Measurements from ENCODE around the gene RDH13. TPM values are rescaled to one million over a fixed set of nuclear protein-coding genes. Genes with fewer than 3 reads are reported as not detected.

The RDH13 gene
- total RNA-seq, 1 experiment from 2014 or later, result 80.4 TPM

DNA sequence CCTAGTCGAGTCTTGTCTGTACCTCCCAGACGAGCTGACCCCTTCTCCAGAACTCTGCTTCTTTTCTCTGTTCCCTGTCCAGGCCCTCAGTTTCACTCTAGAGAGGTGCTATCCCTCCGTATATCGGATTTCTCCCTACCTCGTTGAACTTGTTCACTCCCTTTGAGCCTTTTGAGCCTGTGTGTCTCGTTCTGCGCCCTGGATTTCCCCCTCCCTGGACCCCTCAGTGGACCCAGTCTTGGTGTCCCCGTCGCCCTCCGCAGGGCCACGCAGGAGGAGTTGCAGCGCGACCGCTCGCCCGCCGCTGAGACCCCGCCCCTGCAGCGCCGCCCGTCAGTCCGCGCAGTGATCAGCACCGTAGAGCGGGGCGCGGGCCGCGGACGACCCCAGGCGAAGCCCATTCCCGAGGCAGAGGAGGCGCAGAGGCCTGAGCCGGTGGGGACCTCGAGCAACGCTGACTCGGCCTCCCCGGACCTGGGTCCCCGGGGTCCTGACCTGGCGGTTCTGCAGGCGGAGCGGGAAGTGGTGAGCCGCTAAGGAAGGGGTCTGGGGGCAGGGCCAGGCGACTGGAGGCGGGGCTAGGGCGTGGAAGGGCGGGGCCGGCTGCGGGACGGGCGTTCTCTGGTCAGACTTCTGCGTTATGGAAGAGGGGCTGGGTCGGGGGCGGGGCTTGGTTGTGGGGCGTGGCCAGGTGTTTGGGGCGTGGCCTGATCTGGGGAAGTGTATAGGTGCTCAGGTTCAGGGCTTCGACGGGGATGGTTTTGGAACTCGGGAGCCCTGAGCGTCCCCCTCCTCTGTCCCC is 18.2 kb upstream of the RDH13 start:
- peaks cover 11% of the 10 kb centered on the region; the same call in 1 of the 2 replicates for H3K79me2 ChIP-seq (ENCODE audit: low read length)
- CTCF ChIA-PET, result interaction anchor here (0.5 kb wide), 1 partner anchor 423 kb away, joined by 4 read pairs; no protein-coding TSS in a partner anchor
- no peaks in the 10 kb centered on the region for H3K9me3 ChIP-seq (ENCODE audit: low read length)
- H3K9ac ChIP-seq (ENCODE audit: low read length), result no peak overlapping the region
- intact Hi-C loops (cut with micrococcal nuclease), result no loop called here
- no peak for ATAC-seq
- no peak overlapping the region for H3K27ac ChIP-seq (ENCODE audit: low read length)
- no peak for DNase-seq
- no peak overlapping the region for H3K4me2 ChIP-seq (ENCODE audit: low read length)
- H3K36me3 ChIP-seq (ENCODE audit: low read depth, low read length), result peaks cover 6% of the 10 kb centered on the region
- H3K9me2 ChIP-seq (replicated peaks; ENCODE audit: low read length), result no peaks in the 10 kb centered on the region
- H3K4me3 ChIP-seq (ENCODE audit: low read length), result no peak overlapping the region
- 0 out of 2 replicates have a peak, but pooled peaks cover 10% of the 10 kb centered on the region for H3K4me1 ChIP-seq (ENCODE audit: insufficient read depth, low read length)
- POLR2A ChIA-PET (ENCODE audit: unreplicated experiment), result no interaction called here
- no peaks in the 10 kb centered on the region for H3K27me3 ChIP-seq (ENCODE audit: low read length)
- TF ChIP-seq EZH2 (IDR thresholded peaks at IDR 0.05; ENCODE audit: low read length, unreplicated experiment) (no peak), EZH2phosphoT487 (IDR thresholded peaks at IDR 0.05; ENCODE audit: borderline replicate concordance, low read length) (no peak)
- TF ChIP-seq, protein P1, sequence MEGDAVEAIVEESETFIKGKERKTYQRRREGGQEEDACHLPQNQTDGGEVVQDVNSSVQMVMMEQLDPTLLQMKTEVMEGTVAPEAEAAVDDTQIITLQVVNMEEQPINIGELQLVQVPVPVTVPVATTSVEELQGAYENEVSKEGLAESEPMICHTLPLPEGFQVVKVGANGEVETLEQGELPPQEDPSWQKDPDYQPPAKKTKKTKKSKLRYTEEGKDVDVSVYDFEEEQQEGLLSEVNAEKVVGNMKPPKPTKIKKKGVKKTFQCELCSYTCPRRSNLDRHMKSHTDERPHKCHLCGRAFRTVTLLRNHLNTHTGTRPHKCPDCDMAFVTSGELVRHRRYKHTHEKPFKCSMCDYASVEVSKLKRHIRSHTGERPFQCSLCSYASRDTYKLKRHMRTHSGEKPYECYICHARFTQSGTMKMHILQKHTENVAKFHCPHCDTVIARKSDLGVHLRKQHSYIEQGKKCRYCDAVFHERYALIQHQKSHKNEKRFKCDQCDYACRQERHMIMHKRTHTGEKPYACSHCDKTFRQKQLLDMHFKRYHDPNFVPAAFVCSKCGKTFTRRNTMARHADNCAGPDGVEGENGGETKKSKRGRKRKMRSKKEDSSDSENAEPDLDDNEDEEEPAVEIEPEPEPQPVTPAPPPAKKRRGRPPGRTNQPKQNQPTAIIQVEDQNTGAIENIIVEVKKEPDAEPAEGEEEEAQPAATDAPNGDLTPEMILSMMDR (conservative IDR thresholded peaks at IDR 0.05; ENCODE audit: low read depth, low read length), result no peak
- H4K20me1 ChIP-seq (ENCODE audit: low read length), result no peaks in the 10 kb centered on the region
- no peaks in the 10 kb centered on the region for H3F3A ChIP-seq (ENCODE audit: low read length, unreplicated experiment)
- no TSS peak for BruUV-seq (replicated peaks)
- H2AFZ ChIP-seq (ENCODE audit: low read length), result no peak overlapping the region

DNA sequence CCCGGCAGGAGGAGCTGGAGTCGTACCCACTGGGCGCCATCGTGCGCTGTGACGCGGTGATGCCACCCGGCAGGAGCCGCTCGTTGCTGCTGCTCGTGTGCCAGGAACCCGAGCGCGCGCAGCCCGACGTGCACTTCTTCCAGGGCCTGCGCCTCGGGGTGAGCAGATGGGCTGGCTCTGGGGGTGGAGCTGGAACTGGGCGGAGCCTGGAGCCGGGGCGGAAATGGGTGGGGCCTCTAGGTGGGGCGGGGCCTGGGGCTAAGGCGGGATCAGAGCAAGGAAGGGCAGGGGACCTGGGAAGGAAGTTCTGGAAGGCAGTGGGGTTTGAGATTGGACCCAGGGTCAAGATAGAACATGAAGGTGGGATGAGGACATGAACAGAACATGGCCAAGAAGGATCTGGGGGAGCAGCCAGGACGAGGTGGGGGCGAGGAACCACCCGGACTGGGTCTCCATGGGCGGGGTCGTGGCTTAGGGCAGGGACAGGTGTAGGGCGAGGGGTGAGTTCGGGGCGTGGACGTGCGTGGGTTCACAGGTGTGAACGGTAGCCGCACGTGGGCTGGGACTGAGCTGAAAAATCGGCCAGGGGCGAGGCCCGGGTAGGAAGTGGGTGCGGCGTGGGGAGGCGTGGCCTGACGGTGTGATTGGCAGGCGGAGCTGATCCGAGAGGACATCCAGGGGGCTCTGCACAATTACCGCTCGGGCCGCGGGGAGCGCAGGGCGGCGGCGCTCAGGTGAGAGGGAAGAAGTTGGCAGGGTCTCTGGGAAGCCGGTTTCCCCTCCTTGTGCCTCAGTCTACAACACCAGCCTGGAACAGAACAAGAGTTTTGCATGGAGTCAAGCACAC is 17.4 kb upstream of the RDH13 start:
- H3K4me3 ChIP-seq (ENCODE audit: low read length), result no peak overlapping the region
- ATAC-seq (peak; percentile 21; the same call in 1 of the 2 replicates), DNase-seq (no peak)
- H3K9me2 ChIP-seq (replicated peaks; ENCODE audit: low read length), result no peaks in the 10 kb centered on the region
- ChIA-PET POLR2A (ENCODE audit: unreplicated experiment) (no interaction called here), CTCF (interaction anchor here (0.5 kb wide), 1 partner anchor 424 kb away, joined by 4 read pairs; no protein-coding TSS in a partner anchor)
- no peak overlapping the region for H2AFZ ChIP-seq (ENCODE audit: low read length)
- intact Hi-C loops (cut with micrococcal nuclease), result no loop called here
- no peaks in the 10 kb centered on the region for H3K9me3 ChIP-seq (ENCODE audit: low read length)
- TF ChIP-seq, protein P1 (conservative IDR thresholded peaks at IDR 0.05; ENCODE audit: low read depth, low read length), result no peak
- TF ChIP-seq EZH2phosphoT487 (IDR thresholded peaks at IDR 0.05; ENCODE audit: borderline replicate concordance, low read length) (no peak), EZH2 (IDR thresholded peaks at IDR 0.05; ENCODE audit: low read length, unreplicated experiment) (no peak)
- no TSS peak for BruUV-seq (replicated peaks)
- no peaks in the 10 kb centered on the region for H3K27me3 ChIP-seq (ENCODE audit: low read length)
- H3K4me2 ChIP-seq (ENCODE audit: low read length), result no peak overlapping the region
- no peaks in the 10 kb centered on the region for H3F3A ChIP-seq (ENCODE audit: low read length, unreplicated experiment)
- peaks cover 6% of the 10 kb centered on the region for H3K36me3 ChIP-seq (ENCODE audit: low read depth, low read length)
- peaks cover 12% of the 10 kb centered on the region for H3K4me1 ChIP-seq (ENCODE audit: insufficient read depth, low read length)
- peaks cover 11% of the 10 kb centered on the region; the same call in 1 of the 2 replicates for H3K79me2 ChIP-seq (ENCODE audit: low read length)
- no peaks in the 10 kb centered on the region for H4K20me1 ChIP-seq (ENCODE audit: low read length)
- H3K9ac ChIP-seq (ENCODE audit: low read length), result no peak overlapping the region
- H3K27ac ChIP-seq (ENCODE audit: low read length), result no peak overlapping the region

Measured in PC-3 (cell line).